ENCODE results near the gene DDX24.

DNA sequence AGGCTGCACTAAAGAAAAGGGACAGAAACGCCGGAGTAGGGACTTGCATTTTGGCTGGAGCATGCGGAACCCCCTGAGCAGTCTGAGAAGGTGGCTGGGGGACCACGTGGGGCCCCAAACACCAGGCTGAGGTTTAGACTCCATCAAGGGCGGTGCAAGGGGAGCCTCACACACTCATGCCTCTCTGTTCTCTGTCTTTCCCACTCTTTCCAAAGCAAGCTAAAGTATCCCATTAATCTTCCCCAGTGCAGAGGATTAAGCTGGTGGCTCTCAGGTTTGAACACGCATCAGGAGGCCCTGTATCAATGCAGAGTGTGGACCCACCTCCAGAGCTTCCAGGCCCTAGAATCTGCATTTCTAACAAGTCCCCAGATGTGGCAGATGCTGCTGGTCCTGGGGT is 70.4 kb downstream of the DDX24 start:
- TF ChIP-seq EZH2 (IDR thresholded peaks at IDR 0.05) (no peak), POLR2AphosphoS5 (IDR thresholded peaks at IDR 0.05; ENCODE audit: borderline replicate concordance, low read depth, low read length) (no peak), FOXP2 (optimal IDR thresholded peaks at IDR 0.05; ENCODE audit: control extremely low read depth, extremely low read length, insufficient read depth) (no peak)

Measured in SK-N-MC (cell line).